MM.1S (cell line): ENCODE results near the gene CHMP6.

Experiments
- EZH2 ChIP-seq: fragments of 300-600 bp; sonication (generic); optimal IDR thresholded peaks from 2 replicates; pipeline ENCODE3; 2017; ENCODE audit warnings: low read depth, mild to moderate bottlenecking, antibody characterized with exemption, low read length, mixed read lengths
- EZH2phosphoT487 ChIP-seq: fragments of 300-600 bp; sonication (generic); IDR thresholded peaks from 2 replicates; pipeline ENCODE4 v1.6.1; 2018; ENCODE audit warnings: antibody characterized with exemption, low read length
- TF ChIP-seq, protein P1 (sequence below): fragments of 300-600 bp; sonication (generic); IDR thresholded peaks from 2 replicates; pipeline ENCODE4 v1.5.1; 2016; ENCODE audit warnings: antibody characterized with exemption, low read length, mixed read lengths

DNA sequence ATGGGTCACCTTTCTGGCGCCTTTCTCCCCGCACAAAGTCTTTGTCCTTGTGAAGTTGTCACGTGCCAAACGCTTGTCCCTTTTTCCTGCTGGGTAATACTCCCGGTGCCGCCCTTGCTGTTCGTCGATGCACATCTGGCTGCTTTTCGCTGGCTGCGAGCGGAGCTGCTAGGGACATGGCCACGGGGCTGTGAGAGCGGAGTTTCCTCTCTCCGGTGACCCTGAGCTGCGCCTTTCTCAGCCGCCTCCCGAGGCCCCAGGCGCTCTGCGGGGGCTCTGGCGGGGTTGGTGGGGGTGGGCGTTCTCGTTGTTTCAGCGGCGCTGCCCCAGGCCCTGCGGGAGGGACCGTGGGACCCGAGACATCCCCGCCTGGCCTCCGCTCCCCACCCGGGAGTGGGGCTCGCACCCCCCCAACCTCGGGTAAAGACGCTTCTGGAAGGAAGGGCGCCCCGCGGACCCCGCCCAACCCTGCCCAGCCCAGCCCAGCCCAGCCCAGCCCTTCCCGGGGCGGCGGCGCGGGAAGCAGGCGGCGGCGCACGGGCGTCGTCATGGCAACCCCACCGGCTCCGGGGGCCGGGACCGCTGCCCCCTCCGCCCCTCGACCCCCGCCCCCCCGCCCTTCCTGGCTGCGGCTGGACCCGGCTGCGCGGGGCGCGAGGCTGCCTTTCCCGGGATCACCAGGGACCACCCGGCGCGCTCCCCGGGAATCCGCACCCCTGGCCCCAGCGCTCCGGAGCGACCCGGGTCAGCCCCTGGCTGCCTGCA is 12.3 kb downstream of the CHMP6 start:
- TF ChIP-seq, protein P1, sequence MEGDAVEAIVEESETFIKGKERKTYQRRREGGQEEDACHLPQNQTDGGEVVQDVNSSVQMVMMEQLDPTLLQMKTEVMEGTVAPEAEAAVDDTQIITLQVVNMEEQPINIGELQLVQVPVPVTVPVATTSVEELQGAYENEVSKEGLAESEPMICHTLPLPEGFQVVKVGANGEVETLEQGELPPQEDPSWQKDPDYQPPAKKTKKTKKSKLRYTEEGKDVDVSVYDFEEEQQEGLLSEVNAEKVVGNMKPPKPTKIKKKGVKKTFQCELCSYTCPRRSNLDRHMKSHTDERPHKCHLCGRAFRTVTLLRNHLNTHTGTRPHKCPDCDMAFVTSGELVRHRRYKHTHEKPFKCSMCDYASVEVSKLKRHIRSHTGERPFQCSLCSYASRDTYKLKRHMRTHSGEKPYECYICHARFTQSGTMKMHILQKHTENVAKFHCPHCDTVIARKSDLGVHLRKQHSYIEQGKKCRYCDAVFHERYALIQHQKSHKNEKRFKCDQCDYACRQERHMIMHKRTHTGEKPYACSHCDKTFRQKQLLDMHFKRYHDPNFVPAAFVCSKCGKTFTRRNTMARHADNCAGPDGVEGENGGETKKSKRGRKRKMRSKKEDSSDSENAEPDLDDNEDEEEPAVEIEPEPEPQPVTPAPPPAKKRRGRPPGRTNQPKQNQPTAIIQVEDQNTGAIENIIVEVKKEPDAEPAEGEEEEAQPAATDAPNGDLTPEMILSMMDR: no peak
- no peak for TF ChIP-seq EZH2
- TF ChIP-seq EZH2phosphoT487: no peak
